Transverse colon (tissue), 4 donors: Measurements from ENCODE around the gene SUGCT. TPM values are rescaled to one million over a fixed set of nuclear protein-coding genes. Genes with fewer than 3 reads are reported as not detected.
A peak's percentile ranks its signal among the peaks of the same experiment; 100 is the strongest.

Experiments used
- DNase-seq: peaks from one replicate; pipeline ENCODE4 v3.0.0-alpha.2; 2019
- H3K27ac ChIP-seq, 4 donors: fragments of 200-600 bp; sonication (generic); 2 replicates each; pipeline ENCODE4 v1.5.1; 2016 to 2018; ENCODE audit warnings: inconsistent platforms in 4 of 4
- H3K27me3 ChIP-seq: fragments of 200-600 bp; sonication (generic); 2 replicates; pipeline ENCODE4 v1.5.1; 2017; ENCODE audit warnings: inconsistent platforms
- H3K36me3 ChIP-seq, 4 donors: fragments of 200-600 bp; sonication (generic); 2 replicates each; pipeline ENCODE4 v1.5.1; 2017 to 2019; ENCODE audit warnings: inconsistent platforms in 4 of 4
- H3K4me1 ChIP-seq, 4 donors: fragments of 200-600 bp; sonication (generic); 2 replicates each; pipeline ENCODE4 v1.5.1; 2017 to 2020; ENCODE audit warnings: inconsistent platforms in 4 of 4
- H3K4me3 ChIP-seq, 4 donors: fragments of 200-600 bp; sonication (generic); 1 replicate in 1 of 4; 2 replicates in 3 of 4; pipeline versions ENCODE4 v1.5.1 to v1.6.1; 2017 to 2019; ENCODE audit warnings: inconsistent platforms in 4 of 4
- H3K9me3 ChIP-seq, 2 donors: fragments of 200-600 bp; sonication (generic); 2 replicates each; pipeline ENCODE4 v1.5.1; 2017 to 2019; ENCODE audit warnings: inconsistent platforms in 2 of 2
- CTCF ChIP-seq, 5 experiments: fragments of 200-600 bp in 3 of 5; fragments of 450-650 bp in 2 of 5; sonication (generic) in 3 of 5; IDR thresholded peaks; 1 replicate in 2 of 5; 2 replicates in 3 of 5; pipeline ENCODE4 v1.5.1; 2016 to 2017; ENCODE audit warnings: antibody characterized with exemption in 5 of 5, inconsistent platforms in 3 of 5, mild to moderate bottlenecking in 2 of 5, moderate library complexity in 1 of 5
- EP300 ChIP-seq: sonication (generic); formaldehyde crosslinking; IDR thresholded peaks from one replicate; pipeline ENCODE4 v1.6.1; 2017; ENCODE audit warnings: antibody characterized with exemption, low read depth
- POLR2A ChIP-seq: fragments of 450-650 bp; IDR thresholded peaks from one replicate; pipeline ENCODE4 v1.6.1; 2016; ENCODE audit warnings: antibody characterized with exemption, mild to moderate bottlenecking, moderate library complexity
- POLR2AphosphoS5 ChIP-seq, 3 donors: sonication (generic); formaldehyde crosslinking; IDR thresholded peaks; one replicate each; pipeline ENCODE4 v1.6.1; 2016; ENCODE audit warnings: antibody characterized with exemption in 3 of 3
- WGBS, 2 donors: methylation state at CpG; one replicate each; pipeline ENCODE4 v1.1.5; 2018; ENCODE audit warnings: low coverage in 1 of 2; 5-methylcytosine and 5-hydroxymethylcytosine counted together
- in situ Hi-C, 4 donors: fragments of 200-750 bp; cut with MboI; loops; one replicate each; pipeline versions ENCODE4 v1.15.0 to v1.15.1; 2017; ENCODE audit warnings: low sequenced_read_pairs in 3 of 4, low pct_ligation_motif_present in 1 of 4, low pct_unique_long_range_greater_than_20kb in 1 of 4
- intact Hi-C: fragments of 100-400 bp; cut with DNase I; formaldehyde crosslinking; loops from one replicate; pipeline ENCODE4 v1.15.1; 2023; ENCODE audit warnings: low total_unique reads
- total RNA-seq, 4 donors: library from RNA; depleted of rRNA; stranded (reverse); fragments of >200 nt; gene quantifications; one replicate each; pipeline ENCODE4 v1.1.0, GENCODE V29; 2016

SUGCT gene
- total RNA-seq, 4 donors from 2014 or later, result 2.6 to 44.5 (median 15.9) TPM

GRCh38 chr7:40888499-40888898 is 753.7 kb downstream of the SUGCT start:
- in situ Hi-C loops, result no loop called here
- DNase-seq, result peak; percentile 56

DNA sequence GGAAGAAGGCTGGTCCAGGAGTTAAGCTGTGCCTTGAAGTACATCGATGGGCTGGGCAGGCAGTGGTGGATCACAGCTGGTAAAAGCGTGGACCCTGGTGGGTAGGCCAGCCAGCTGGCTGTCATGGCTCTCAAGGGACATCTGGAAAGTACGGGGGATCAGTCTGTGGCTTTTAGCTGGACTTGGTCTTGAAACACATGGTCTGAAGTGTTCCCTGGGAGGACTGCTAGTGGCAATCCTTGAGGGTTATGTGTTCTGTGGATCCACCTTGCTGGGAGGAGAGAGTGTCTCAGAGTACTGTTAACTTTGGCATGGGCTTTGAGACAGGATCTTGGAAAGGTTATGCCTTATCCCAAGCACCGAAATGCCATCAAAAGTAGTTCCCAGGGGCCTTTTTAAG is 754.3 kb downstream of the SUGCT start:
- Histone ChIP-seq H3K36me3 (no peaks in the 10 kb centered on the region), H3K4me1 (peaks cover 0 to 11% (median 5%) of the 10 kb centered on the region in 4 donors), H3K27ac (peak overlapping the region in 3 of 4 donors; percentile 25 to 29 (median 26)), H3K27me3 (no peaks in the 10 kb centered on the region), H3K4me3 (no peak overlapping the region), H3K9me3 (peaks cover 12 to 18% of the 10 kb centered on the region in 2 donors)
- no peak for TF ChIP-seq POLR2A
- TF ChIP-seq POLR2AphosphoS5 (IDR thresholded peaks at IDR 0.05), result no peak
- TF ChIP-seq EP300, result no peak
- TF ChIP-seq CTCF (IDR thresholded peaks at IDR 0.05), result no peak
- 69 to 80% methylated on average over 1 to 4 of the region's 4 CpGs for WGBS, 2 donors
- no peak for DNase-seq
- in situ Hi-C loops, result no loop called here
- intact Hi-C loops, result no loop called here

More at GRCh38 chr7:40888499-40888898, 753.7 kb downstream of the SUGCT start:
- Histone ChIP-seq H3K9me3 (peaks cover 12 to 18% of the 10 kb centered on the region in 2 donors), H3K36me3 (no peaks in the 10 kb centered on the region), H3K4me3 (no peak overlapping the region), H3K4me1 (peaks cover 0 to 13% (median 5%) of the 10 kb centered on the region in 4 donors), H3K27me3 (no peaks in the 10 kb centered on the region), H3K27ac (peak overlapping the region in 3 of 4 donors; percentile 25 to 29 (median 26))
- TF ChIP-seq CTCF (IDR thresholded peaks at IDR 0.05) (no peak), POLR2AphosphoS5 (IDR thresholded peaks at IDR 0.05) (peak in 1 of 3 donors; percentile 10)
- 38% methylated on average over 1 of the region's 1 CpG; no CpG with 5 or more reads in 1 of the 2 donors for WGBS, 2 donors
- intact Hi-C loops, result no loop called here

- 39 to 61% methylated on average over 2 of the region's 2 CpGs for WGBS, 2 donors
- in situ Hi-C loops, result no loop called here
- TF ChIP-seq POLR2AphosphoS5 (IDR thresholded peaks at IDR 0.05) (no peak), CTCF (IDR thresholded peaks at IDR 0.05) (no peak), POLR2A (no peak), EP300 (no peak)
Measured at GRCh38 chr7:40889539-40889938, 754.7 kb downstream of the SUGCT start.

DNA sequence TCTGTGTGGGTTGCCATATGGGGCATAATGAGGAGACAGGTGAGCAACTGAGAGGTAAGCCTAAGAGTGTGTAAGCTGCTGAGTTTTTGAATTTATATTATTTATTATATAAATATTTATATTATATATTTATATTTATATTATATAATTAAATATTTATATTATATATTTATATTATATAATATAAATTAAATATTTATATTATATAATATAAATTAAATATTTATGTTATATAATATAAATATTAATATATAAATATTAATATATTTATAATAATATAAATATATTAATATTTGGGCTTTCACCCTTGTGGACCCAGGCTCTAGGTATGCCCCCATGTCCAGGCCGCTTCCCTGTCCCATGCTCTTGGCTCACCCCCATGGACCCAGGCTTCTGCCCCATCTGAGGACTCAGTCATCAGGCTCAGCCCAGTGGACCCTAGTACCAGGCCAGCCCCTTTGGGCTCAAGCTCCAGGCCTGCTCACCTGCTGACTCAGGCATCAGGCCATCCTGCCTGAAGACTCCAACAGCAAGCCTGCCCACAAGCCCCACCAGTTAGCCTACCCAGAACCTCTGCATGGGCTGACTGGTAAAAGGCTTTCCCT is 755.4 kb downstream of the SUGCT start:
- H3K27me3 ChIP-seq, result no peaks in the 10 kb centered on the region
- WGBS, 2 donors, result 96 to 100% methylated on average over 1 of the region's 1 CpG
- H3K9me3 ChIP-seq, result peaks cover 12 to 23% of the 10 kb centered on the region in 2 donors
- in situ Hi-C loops, result no loop called here
- no peak for DNase-seq
- no peak overlapping the region for H3K27ac ChIP-seq
- intact Hi-C loops, result no loop called here
- no peak overlapping the region for H3K4me3 ChIP-seq
- no peak for TF ChIP-seq EP300
- no peak for TF ChIP-seq CTCF (IDR thresholded peaks at IDR 0.05)
- peaks cover 0 to 11% (median 5%) of the 10 kb centered on the region in 4 donors for H3K4me1 ChIP-seq
- H3K36me3 ChIP-seq, result no peaks in the 10 kb centered on the region

More at GRCh38 chr7:40889539-40889938, 754.7 kb downstream of the SUGCT start:
- peak overlapping the region in 1 of 4 donors; percentile 26 for H3K27ac ChIP-seq
- H3K27me3 ChIP-seq, result no peaks in the 10 kb centered on the region
- H3K4me3 ChIP-seq, result no peak overlapping the region
- H3K4me1 ChIP-seq, result peaks cover 0 to 11% (median 5%) of the 10 kb centered on the region in 4 donors
- H3K36me3 ChIP-seq, result no peaks in the 10 kb centered on the region
- peaks cover 12 to 18% of the 10 kb centered on the region in 2 donors for H3K9me3 ChIP-seq
- no peak for DNase-seq
- intact Hi-C loops, result no loop called here
